ENCODE data around the gene SKI.
"Not testable (repeated sequence)": the region's sequence is repeated elsewhere in the genome, so short reads cannot be mapped to it uniquely, and the experiment has no call there.

SKI gene

DNA sequence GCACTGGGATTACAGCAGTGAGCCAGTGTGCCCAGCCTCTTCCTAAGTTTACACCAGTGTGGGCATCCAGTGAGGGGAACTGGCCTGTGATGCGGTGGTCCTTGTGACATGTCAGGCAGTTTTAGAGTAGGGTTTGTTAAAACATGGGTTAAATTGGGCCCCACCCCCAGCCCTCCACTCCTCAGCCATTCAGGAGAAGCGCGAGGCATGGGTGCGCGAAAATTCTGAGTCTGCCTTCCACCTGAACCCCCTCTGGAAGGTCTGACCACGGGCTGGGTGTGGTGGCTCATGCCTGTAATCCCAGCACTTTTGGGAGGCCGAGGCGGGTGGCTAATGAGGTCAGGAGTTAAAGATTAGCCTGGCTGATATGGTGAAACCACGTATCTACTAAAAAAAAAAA is 51.7 kb downstream of the SKI start:
- DNase-seq = no peak

- no peak for DNase-seq
Observed at GRCh38 chr1:2282556-2283270, 54.6 kb downstream of the SKI start.

DNA sequence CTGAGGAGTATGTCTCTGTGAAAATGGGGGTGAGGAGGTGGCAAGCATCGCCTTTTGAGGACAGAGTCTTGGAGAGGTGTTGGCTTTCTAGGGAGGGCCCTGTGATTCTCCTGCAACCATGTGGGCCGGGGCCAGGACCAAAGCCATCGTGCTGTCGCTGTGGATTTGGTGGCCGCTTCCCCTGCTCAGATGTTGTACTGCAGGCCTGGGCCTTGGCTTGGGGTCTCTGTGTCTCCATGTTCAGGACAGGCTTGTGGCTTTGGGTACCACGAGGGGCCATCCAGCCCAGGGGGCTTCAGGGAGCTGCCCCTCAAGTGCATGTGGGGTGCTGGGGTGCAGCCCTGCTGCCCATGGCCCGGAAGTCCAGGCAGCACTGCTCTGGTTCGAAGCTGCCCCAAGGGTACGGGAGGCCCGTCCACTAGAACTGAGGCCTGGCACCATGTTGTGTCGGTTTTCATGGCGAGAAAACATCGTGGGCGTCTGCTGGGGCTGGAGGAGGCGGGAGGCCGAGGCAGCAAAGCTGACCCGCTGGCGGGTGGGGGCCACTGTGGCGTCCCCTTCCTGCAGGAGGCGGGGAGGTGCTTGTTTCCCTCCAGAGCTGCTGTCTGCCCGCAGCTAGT is 55.4 kb downstream of the SKI start:
- no peak for DNase-seq

GRCh38 chr1:2283991-2284895 is 56.1 kb downstream of the SKI start:
- no peak for DNase-seq

DNA sequence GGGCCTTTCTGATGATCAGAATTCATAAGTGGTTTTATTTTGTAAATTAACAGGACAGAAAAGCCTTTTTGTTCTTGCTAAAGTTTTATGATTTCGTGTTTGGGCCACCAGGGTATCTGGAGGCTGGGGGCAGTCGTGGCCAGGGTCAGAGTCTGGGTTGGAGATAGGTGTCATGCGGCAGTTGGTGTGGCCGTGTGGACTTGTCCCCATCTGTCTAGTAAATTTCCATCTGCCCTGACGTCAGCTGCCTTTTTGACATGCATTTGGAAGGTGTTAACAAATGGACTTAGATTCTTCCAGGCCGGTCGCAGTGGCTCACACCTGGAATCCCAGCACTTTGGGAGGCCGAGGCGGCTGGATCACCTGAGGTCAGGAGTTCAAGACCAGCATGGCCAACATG is 56.8 kb downstream of the SKI start:
- DNase-seq = no peak

- no peak for DNase-seq
Observed at GRCh38 chr1:2286923-2287322, 58.8 kb downstream of the SKI start.

GRCh38 chr1:2287649-2288048 is 59.5 kb downstream of the SKI start:
- DNase-seq = no peak

- no peak for DNase-seq
Observed at GRCh38 chr1:2288311-2288710, 60.2 kb downstream of the SKI start.

GRCh38 chr1:2288816-2289536 is 60.9 kb downstream of the SKI start:
- DNase-seq = no peak

DNA sequence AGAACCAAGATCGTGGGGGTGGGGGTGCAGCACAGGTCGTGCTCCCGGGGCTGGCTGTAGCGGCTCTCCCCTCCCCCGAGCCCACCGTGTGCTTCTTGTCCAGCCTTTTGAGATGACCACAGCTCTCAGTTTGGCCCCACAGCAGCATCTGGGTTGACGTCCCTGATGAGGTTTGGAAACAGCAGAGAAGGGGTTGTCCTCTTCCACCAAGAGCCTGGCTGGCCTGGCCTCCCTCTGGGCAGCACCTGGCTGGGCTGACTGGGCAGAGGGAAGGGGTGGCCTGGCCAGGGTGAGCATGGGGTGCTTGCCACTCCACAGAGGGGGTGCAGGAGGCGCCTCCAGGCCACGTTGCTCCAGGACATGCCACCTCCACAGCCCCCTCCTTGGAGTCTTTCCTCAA is 61.5 kb downstream of the SKI start:
- no peak for DNase-seq

DNA sequence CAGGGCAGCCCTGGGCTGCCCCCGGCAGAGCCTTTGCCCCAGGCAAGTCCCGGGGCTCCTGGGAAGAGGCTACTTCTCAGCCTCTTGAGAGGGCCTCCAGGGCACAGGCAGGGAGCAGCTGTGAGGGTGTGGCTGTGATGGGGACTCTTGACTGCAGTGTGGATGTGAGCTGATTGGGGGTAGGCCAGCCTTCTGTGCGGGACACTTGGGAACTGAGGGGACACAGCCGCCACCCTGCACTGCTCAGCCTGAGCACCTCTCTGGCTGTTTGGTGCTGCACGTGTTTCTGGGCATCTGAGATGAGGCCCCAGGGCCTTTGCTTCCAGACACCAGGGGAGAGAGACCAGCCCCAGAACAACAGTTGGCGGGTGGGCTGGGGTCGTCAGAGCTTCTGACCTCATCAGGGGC is 62.1 kb downstream of the SKI start:
- no peak for DNase-seq

GRCh38 chr1:2290595-2291510 is 62.7 kb downstream of the SKI start:
- no peak for DNase-seq

GRCh38 chr1:2291577-2291976 is 63.5 kb downstream of the SKI start:
- DNase-seq = no peak

GRCh38 chr1:2292725-2293450 is 64.8 kb downstream of the SKI start:
- no peak for DNase-seq

DNA sequence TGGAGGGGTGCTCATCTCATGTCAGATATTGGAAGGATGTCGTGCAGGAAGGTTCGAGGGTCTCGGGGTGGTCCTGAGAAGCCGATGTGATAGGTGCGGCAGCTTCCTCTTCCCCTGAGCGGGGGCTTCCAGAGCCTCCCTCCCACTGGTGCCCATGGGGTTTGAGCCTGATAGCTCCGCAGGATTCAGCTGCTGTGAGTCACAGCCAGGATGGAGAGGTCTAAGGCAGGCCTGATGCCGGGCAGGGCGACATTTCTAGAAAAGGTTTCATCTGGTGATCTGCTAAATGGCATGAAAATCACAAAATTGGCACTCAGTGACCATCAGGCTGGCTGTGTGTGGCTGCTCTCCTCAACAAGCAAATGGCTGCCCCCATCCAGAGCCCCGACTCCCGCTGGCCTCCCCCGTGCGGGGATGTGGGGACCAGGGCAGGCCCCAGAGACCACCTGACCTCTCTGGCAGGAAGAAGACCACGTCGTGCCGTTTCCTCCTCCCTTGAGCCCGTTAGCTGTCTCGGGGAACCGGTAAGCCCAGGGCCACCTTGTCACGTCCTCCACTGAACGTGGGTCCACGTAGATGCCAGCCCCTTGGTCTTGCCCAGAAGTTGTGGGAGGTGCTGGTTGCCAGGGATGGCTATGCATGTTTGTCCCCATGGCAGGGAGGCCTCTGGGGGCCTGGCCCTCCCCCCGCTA is 66.1 kb downstream of the SKI start:
- no peak for DNase-seq

GRCh38 chr1:2294725-2295078 is 66.6 kb downstream of the SKI start:
- DNase-seq = no peak

DNA sequence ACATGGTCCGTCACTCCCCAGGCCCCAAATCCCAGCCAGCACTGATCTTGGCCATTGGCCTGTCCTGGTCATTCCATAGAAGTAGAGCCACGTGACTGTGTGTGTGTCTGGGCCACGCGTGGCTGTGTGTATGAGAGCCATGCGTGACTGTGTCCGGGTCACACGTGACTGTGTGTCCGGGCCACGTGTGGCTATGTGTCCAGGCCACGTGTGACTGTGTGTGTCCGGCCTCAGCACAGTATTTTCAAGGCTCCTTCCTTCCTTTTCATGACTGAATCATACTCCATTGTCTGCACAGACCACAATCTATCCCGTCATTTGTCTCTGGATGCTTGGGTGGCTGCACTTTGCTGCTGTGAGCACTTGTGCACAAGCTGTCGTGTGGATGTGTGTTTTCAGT is 67.4 kb downstream of the SKI start:
- no peak for DNase-seq

DNA sequence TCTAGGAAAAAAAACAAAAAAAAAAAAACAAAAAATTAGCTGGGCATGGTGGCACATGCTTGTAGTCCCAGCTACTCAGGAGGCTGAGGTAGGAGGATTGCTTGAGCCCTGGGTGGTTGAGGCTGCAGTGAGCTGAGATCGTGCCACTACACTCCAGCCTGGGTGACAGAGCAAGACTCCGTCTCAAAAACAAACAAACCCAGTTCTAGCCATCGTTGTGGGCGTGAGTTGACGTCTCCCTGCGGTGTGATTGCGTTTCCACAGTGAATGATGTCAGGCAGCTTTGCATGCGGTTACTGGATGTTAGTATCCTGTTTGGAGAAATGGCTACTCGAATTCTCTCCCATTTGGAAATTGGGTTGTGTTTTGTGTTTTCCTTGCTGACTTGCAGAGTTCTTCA is 68.1 kb downstream of the SKI start:
- not testable (repeated sequence) for DNase-seq

DNA sequence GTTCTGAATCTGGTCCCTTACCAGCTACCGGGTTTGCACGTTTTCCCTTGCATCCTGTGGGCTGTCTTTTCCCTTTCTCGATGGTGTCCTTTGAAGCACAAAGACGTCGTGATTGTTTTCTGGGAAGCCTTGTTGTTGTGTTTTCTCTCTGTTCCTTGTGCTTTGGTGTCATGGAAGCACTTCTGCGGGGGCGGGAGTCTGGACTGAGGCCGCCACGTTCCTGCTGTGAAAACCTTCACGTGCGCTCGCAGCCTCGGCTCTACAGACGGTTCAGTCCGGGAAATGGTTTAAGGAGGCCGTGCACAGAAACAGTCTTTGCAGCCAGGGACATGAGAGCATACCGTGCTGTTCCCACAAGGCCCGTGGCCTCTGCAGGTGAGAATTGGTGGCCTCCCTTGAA is 68.5 kb downstream of the SKI start:
- no peak for DNase-seq

DNA sequence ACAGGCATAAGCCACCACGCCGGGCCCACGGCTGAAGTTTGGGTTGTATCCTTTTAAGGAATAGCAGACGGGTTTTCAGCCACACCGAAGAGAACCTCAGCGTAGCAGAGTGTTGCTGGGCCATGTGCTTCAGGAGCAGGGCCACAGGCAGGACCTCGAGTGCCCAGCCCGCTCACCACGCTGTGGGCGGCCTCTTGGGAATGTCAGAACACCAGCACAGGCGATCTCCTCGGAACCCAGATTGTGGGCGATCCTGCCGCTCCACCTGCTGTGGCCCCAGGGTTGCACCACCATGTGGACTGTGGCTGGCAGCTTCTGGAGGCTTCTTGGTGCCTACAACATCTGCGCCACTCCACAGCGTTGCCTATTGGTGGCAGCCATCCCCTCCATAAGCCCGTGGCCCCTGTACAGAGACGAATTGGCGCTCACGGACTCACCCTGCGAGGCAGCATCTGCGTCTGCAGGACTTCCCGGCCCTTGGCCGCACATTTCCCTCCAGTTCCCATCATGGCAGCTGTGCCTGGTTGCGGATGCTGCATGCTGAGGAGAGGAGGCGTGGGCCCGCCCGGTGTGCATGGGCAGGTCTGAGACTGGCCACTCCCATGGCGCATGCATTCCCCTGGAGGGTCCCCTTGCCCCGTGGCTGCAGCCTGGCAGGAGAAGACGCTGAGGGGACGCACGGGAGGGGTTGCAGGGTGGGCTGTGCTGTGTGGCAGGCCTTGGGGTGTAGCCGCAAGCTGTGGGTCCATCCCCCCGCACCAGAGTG is 69.3 kb downstream of the SKI start:
- DNase-seq = no peak

Data from NCI-H748 treated with DMSO at 0.1 percent for 48 hours (cell line).